ENCODE data around the gene SMIM20.

Gene SMIM20

DNA sequence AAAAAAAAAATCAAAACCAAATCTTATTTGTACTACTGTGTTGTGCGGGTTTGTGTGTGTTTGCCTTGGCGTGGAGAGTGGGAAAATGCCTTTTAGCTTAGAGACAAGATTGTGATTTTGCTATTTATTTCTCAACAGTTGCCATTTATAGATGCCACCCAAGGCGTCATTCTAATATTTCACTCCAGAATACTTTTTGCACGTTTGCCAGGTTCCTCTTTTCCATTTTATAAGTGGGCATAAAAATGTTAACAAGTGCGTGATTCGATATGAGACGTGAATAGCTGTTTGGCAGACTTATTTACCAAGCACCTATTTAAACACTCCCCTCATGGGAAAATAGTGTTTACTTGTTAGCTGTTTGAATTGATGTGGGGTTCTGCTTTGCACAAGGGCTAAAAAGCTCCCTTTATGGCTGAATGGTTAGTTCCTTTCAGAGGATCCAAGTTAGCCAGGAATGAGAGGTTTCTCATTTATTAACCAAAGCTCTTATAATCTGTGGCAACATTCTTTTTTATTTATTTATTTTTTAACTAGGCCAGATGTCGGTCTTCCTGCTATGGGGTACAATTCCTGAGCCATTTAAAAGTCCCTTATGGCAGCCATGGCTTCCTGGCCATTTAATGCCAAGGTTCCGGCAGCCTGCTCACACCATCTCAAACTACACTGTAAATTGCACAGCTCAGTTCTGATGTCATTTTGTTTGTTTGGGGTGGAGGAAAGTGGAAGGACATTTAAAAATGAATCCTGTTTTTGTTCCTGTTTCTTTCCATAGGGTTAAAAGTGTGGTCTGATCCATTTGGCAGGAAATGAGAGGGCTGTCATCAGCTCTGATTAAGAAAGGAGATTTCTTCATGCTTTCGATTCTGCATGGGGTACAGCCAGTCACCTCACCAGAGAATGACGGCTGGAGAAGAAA is 14.6 kb downstream of the SMIM20 start:
- DNase-seq = no peak

DNA sequence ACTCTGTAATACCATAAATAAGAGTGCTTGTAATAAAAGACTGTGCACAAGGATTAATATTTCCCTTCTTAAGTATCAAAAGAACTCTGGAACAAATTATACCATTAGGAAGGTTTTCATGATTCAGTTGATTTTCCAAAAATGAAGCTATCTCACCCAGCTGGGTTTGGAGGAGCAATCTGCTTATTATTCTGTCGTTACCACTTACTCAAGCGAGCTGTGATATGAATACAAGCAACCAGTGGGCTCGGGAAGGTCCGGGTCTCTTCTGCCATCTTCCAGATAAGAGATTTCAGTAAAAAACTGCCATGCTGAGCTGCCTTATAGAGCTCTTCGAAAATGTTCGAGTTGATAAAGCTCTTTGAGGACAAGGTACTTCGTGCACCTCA is 15.3 kb downstream of the SMIM20 start:
- DNase-seq = no peak

DNA sequence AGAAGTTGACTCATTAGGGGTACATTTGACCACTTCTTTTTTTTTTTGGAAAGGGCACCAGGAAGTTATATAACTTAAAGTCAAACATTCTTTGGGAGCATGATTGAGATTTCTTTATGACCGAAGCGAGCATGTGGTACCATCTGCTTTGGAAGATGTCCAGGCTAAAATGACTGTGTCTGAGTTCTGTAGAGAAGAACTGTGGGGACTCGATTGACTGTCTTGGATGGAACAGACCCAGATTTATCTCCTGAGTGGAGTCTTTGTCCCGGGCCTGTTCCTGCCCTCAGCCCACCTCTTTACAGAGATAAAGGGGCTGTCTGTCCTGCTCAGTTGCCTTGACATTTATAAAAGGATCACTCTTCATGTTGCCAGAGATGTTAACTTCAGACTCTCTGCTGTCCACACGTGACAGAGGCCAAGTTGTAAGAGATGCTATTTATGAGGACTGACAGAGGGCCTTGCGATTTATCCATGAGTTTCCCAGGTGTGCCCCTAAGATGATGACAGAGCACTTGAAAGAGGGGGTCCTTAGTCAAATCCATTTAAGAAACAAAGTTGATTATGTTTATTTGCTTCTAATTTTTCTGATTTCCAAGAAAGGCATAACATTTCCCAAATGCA is 16.8 kb downstream of the SMIM20 start:
- no peak for DNase-seq

DNA sequence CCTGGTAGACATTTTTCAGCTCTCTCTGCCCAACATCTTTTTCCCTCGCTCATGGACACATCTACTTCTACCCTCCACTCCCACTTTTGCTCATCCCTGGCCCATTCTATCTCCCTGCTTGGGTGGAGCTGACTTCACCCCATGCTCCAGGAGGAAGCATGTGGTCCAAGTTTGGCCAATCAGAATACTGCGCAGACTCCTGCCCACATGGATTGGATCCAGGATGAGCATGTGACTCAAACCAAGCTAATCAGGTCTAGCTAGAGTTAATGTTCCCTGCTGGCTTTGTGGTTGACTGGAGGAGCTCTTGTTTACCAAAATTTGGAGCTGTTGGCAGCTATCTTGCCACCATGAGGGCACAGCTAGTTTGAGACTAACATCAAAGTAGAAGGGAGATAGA is 22.7 kb downstream of the SMIM20 start:
- no peak for DNase-seq

DNA sequence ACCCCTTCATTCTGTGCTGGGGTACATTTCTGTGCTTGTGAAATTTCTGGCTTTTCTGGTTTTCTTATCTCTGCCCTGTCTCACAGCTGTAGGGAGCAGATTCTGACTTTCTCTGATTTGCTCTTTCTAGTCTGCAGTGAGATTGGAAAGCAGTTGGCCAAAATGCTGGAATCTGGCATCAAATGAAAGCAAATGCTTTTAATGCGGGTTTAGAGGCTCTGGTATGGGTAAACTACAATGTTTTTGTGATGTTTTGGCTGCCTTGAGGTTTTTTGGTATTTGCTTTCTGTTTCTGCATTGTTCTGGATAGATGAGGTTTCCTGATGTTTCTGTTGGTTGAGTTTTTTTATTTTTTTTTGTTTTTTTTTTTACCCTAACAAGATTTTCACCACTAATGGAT is 23.8 kb downstream of the SMIM20 start:
- DNase-seq = peak; percentile 26

DNA sequence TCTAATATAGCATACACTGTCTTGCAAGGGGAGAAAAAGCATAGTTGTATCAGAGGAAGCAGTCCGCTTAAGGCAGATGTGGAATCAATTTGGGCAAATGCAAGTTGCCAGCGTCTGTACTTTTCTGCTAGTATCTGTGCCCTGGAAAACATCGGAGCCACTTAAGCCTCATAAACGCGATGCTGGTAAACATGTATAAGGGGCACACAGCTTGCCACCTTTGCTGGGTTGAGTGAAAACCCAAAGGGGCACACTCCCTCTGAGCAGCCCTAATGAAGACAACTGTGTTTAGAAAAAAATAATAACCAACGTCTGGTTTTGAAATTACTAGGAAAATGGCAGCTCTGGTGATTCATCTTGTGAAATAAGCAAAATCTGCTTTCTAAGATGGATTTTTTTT is 24.3 kb downstream of the SMIM20 start:
- DNase-seq = no peak

DNA sequence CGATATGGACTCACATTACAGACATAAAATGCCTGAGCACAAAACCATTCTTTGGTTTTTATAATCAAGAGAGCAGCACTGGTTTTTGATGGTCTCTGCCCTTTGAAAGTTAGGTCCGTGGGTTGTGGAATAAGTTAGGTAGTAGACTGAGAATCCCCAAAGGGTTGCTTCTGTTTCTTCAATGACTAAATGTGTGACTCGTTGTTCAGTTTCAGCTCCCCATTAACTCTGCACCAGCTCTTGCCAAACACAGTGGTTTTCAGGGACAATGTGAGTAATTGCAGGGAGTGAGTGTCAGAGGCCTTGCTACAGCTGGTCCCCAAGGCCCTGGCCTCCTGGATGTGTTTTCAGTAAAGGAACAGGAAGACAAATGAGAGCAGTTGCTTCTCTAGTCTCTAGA is 24.8 kb downstream of the SMIM20 start:
- no peak for DNase-seq

DNA sequence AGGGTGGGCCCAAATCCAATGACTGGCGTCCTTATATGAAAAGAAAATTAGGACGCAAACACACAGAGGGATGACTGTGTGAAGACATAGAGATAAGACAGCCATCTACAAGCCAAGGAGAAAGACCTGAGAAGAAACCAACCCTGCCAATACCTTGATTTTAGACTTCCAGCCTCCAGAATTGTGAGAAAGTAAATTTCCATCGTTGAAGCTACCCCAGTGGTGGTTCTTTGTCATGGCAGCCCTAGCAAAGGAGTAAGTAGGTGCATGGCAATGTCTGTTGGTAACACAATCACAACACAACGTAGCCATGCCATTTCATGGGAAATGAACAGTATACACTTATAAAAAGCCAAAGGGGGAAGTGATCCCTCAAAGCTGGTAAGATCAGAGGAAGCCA is 25.3 kb downstream of the SMIM20 start:
- DNase-seq = no peak

DNA sequence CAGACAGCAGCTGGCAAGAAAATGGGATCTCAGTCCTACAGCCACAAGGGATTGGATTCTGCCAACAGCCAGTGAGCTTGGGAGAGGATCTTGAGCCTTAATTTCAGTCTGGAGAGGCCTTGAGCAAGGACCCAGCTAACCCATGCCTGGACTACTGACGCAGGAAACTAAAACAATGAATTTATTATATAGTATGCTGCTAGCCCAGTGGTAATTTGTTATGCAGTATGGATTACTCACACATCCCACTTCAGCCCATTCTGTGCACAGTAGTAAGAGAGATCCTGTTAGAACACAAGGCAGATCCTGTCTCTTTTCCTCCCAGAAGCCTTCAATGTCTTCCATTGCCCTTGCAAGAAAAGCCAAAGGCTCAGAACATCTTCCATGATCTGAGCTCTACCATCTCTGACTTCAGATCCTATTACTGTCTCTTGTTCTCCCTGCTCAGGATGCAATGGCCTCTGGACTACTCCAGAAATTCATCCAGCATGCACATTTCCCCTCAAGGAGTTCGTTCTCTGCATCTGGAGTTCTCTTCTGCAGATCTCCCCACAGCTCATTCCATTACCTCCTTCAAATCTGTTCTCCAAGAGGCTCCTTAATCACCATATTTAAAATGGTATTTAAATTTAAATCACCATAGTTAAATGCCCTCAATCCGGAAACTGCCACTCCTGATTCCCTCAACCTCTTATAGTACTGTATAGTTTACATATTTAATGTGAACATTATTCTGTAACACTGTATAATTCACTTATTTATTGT is 27.6 kb downstream of the SMIM20 start:
- DNase-seq = no peak

DNA sequence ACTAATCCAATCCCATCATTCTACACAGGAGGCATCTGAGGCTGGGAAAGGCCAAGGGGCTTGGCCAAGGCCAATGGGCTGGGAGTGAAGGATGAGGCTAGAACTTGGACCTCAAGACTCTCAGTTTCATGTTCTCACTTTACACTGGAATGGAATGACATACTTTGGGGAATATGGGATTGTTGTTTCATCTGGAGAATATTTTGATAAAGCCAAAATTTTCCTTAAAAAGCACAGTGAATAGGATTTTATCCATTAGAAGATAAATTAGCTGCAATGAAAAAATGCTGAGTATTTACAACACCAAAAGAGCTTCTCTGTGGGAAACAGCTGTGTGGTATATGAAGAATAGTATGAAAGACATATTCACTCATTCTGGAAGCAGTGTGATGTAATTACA is 29.3 kb downstream of the SMIM20 start:
- peak; percentile 49 for DNase-seq

DNA sequence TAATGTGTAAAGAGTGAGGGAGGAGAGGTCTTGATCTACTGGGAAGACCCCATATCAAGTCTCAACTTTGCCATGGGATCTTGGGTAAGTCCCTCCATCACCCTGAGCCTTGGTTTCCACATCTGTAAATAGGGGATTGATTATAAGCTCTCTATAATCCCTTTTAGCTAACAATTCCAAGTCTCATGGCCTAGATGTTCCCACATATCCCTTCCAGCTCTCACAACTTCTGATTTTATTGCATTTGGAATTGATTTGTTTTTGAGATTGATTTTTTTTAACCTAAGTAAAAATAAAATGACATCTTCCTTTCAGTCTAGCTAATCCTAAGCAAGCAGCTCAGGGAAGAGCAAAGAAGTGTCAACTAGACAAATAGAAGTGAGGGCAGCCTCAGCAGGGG is 29.8 kb downstream of the SMIM20 start:
- DNase-seq = no peak

DNA sequence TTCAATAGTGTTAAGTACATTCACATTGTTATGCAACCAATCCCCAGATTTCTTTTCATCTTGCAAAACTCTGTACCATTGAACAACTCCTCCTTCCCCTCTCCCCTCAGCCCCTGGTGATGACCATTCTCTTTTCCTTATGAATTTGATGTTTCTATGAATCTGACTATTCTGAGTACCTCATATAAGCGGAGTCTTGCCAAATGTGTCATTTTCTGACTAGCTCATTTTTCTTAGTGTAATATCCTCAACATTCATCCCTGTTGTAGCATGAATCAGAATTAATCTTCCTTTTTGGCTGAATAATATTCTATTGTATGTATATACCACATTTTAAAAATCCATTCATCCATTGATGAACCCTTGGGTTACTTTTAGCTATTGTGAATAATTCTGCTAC is 34.0 kb downstream of the SMIM20 start:
- no peak for DNase-seq

DNA sequence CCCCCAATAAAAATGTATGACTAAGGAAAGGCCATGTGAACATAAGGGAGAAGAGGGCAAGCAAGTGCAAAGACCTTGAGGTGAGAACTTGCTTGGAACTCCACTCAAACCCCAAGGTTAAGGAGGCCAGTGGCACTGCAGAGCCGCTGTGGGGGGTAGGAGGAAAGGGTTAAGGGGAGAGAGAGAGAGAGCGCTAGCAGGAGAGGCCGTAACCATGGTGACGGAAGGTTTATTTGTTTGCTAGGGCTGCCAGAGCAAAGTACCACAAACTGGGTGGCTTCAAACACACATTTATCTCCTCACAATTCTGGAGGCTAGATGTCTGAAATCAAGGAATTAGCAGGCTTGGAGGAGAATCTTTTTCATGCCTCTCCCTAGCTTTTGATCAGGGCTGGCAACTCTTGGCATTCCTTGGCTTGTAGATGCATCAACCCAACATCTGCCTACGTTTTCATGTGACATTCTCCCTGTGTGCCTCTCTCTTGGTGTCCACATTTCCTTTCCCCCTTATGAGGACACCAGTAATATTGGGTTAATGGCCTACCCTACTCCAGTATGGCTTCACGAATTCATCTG is 35.2 kb downstream of the SMIM20 start:
- DNase-seq = no peak

DNA sequence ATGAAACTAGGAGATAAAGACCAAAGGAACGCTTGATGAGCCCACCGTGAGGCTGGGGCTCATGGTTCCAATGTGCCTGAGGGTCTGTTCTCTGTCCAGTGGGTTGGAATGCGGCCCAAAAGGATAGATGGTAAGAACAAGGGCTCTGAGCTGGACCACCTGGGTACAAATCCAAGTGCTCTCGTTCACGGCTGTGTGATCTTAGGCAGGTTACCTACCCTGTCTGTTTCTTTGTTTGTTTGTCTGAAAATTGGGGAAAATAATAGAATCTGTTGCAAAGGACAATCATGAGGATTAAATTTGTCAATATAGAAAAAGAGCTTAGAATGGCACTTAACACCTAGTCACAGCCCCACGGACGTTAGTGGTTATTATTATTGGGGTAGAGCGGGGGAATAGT is 36.0 kb downstream of the SMIM20 start:
- DNase-seq = no peak

DNA sequence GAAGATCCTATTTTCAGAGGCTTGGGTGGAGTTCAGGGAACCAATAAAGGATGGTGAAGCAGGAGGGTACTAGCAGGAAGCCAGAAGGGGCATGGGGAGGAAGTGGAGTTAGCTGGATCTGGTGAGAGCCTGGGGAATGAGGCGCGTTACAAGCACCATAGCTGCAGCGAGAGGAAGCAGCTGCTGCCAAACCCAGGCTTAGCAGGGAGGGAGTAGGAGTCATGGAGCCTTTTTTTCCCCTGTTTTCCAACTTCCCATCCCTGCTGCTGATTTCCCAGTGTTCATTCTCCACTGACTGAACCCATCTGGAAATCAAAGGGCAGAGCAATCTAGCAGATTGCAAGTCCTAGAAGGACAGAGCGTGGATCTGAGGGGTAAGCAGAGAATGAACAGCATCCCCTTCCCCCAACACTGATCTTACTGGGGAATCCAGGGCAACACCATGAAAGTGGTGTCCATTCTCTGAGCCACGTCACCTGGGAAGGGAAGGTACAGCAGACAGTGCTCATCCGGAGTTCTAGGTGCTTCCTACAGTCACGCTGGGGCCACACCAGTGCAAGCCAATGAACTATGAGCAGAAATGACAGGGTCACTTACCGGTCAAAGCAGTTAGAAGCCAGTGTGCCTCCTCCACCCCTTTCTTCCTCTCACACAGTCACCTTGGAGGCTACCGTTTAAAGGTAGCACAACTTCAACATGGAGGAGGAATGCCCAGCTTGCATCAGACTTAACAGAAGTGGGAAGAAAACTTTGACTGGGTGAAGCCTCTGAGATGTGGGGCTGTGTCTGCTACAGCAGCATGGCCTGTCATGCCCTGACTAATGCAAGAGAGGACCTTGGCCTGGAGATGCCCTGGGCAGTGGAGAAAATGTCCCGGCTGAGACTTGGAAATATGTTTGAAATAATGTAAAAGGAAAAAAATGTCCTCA is 36.7 kb downstream of the SMIM20 start:
- peak; percentile 55 for DNase-seq

DNA sequence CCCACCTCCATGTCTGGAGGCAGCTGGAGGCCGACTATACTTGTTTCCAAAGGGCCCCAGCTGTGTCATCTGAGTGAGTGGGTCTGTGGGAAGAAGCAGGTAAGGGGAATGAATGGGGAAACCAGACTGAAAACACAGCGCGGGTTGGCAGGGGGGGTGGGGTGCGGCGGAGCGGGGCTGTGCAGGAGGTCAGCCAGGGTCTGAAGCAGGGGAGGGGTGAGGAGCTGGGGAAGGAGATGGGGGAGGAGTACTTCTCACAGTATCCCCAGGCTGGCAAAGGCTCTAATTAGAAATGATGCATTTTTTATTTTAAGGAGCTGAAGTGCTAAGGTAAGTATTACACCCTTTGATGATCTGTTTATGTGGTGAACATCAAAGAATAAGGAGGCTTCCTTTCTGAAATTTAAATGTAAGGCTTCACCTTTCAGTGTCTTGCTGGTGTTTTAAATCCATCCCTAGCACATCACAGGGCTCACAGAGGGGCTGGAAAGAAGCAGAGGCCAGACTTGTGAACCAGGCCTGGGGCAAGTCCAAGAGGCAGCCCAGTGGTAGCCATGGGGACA is 37.5 kb downstream of the SMIM20 start:
- DNase-seq = no peak

DNA sequence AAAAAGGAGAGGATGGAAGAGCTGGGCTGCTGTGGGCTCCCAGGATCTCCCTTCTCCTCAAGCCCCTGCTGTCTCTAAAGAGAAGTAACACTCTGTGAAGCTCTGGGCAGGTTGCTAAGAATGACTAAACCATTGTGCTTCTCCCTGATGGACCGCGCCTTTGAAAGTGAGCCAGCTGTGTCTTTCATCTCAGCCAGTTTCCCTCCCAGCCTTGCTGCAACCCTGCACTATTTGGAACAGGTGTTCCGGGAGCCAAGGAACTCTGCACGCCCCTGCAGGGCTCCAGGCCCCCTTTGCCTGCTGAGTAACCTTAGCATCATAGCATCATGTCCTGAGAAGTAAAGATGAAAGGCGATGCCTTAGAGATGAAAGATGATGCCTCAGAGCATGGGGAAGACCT is 39.7 kb downstream of the SMIM20 start:
- no peak for DNase-seq

DNA sequence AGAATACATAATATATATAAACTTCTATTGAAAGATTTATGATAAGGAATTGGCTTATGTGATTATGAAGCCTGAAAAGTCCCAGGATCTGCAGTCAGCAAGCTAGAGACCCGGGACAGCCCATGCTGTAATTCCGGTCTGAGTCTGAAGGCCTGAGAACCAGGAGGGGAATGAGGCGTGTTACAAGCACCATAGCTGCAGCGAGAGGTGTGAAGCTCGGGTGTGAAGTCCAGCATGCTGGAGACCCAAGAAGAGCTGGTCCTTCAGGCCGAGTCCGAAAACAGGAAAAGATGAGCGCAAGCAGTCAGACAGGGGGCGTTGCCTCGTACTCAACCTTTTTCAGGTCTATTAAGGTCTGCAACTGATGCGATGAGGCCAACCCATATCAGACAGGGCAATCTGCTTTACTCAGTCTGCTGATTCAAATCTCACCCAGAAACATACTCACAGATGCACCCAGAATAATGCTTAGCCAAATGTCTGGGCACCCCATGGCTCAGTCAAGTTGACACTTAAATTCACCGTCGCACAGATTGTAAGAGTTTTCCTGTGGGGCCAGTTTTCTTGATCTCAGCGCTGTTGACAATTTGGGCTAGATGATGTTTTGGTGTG is 40.4 kb downstream of the SMIM20 start:
- no peak for DNase-seq

DNA sequence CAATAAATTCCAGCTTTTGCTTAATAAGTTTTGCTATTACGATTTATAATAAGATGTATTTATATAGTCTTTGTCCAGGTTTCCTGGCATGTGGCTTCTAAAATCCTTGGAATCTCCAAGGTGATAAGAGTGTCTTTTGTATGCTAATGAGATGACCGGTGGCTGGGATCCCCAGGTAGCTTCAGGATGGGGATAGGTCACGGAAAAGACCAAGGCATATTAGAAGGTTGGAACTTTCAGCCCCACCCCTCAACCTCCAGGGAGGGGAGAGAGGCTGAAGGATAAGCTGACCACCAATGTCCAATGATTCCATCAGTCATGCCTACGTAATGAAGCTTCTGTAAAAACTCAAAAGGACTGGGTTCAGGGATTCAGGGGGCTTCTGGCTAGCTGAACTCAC is 41.7 kb downstream of the SMIM20 start:
- no peak for DNase-seq

DNA sequence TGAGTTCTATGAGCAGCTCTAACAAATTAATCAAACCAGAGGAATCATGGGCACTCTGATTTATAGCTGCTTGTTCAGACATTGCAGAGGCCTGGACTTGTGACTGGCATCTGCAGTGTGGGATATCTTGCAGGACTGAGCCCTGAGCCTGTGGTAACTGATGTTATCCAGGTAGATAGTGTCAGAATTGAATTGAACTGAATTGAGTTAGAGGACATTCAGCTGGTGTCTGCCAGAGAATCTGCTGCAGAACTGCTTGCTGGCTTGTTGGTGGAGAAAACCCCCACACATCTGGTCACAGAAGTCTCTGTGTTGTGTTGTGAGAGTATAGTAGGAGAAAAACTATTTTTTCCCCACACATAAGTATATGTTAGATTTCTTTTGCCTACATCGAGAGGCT is 42.2 kb downstream of the SMIM20 start:
- no peak for DNase-seq

DNA sequence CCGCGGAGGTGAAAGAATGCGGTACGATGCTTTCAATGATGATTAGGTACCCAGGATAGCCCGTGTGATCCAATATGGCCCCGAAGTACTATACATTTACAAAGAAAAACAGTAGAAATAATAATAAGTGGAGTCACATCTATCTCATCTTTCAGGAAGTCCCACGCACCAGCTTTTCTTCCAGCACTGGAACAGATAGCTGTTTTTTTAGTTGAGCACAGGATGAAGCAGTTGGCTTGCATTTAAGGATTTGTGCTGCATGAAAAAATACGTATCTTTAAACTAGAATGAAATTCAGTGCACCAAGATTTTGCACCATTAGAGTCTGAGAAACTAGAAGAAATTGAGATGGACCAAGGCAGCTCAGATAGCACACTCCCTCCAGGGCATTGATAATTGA is 44.1 kb downstream of the SMIM20 start:
- DNase-seq = no peak

DNA sequence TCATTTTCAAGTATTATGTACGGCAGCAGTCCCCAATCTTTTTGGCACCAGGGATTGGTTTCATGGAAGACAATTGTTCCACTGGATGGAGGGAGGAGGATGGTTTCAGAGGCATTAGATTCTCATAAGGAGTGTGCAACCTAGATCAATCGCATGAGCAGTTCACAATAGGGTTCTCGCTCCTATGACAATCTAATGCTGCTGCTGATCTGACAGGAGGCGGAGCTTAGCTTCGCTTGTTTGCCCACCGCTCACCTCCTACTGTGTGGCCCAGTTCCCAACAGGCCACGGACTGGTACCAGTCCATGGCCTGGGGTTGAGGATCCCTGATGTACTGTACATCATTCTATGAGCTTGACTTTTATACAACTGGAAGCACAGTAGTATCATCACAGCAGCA is 48.4 kb downstream of the SMIM20 start:
- no peak for DNase-seq

Data from femur (tissue), 1 donor.